Thyroid gland (tissue), 4 donors: ENCODE measurements around the gene SETD2.

Experiments used
- POLR2A ChIP-seq, 2 donors: fragments of 450-650 bp; IDR thresholded peaks; one replicate each; pipeline ENCODE4 v1.6.1; 2017; ENCODE audit warnings: antibody characterized with exemption in 2 of 2, mild to moderate bottlenecking in 2 of 2, moderate library complexity in 1 of 2
- TF ChIP-seq, protein P1 (sequence below), 6 experiments: fragments of 200-600 bp in 3 of 6; fragments of 450-650 bp in 3 of 6; sonication (generic) in 3 of 6; IDR thresholded peaks; one replicate each; pipeline ENCODE4 v1.5.1; 2016 to 2019; ENCODE audit warnings: antibody characterized with exemption in 6 of 6, mild to moderate bottlenecking in 2 of 6, inconsistent platforms in 1 of 6, moderate library complexity in 1 of 6

GRCh38 chr3:47082519-47082918, 81.4 kb downstream of the SETD2 start:
- no peak for TF ChIP-seq POLR2A (IDR thresholded peaks at IDR 0.05)
- TF ChIP-seq, protein P1, sequence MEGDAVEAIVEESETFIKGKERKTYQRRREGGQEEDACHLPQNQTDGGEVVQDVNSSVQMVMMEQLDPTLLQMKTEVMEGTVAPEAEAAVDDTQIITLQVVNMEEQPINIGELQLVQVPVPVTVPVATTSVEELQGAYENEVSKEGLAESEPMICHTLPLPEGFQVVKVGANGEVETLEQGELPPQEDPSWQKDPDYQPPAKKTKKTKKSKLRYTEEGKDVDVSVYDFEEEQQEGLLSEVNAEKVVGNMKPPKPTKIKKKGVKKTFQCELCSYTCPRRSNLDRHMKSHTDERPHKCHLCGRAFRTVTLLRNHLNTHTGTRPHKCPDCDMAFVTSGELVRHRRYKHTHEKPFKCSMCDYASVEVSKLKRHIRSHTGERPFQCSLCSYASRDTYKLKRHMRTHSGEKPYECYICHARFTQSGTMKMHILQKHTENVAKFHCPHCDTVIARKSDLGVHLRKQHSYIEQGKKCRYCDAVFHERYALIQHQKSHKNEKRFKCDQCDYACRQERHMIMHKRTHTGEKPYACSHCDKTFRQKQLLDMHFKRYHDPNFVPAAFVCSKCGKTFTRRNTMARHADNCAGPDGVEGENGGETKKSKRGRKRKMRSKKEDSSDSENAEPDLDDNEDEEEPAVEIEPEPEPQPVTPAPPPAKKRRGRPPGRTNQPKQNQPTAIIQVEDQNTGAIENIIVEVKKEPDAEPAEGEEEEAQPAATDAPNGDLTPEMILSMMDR (IDR thresholded peaks at IDR 0.05): no peak
